Esophagus (tissue), 2 donors: ENCODE results near the gene KRIT1. TPM values are rescaled to one million over a fixed set of nuclear protein-coding genes. Genes with fewer than 3 reads are reported as not detected.
A peak's percentile ranks its signal among the peaks of the same experiment; 100 is the strongest.
"Not testable (repeated sequence)": the region's sequence is repeated elsewhere in the genome, so short reads cannot be mapped to it uniquely, and the experiment has no call there.

Experiments used
- H3K27ac ChIP-seq, 2 donors: one replicate each; pipeline ENCODE4 v1.5.1; 2013; ENCODE audit warnings: low read depth in 2 of 2, mild to moderate bottlenecking in 2 of 2, inconsistent platforms in 1 of 2, low read length in 1 of 2, moderate library complexity in 1 of 2
- H3K27me3 ChIP-seq, 2 donors: one replicate each; pipeline ENCODE4 v1.6.1; 2013; ENCODE audit warnings: low read length in 2 of 2, control low read depth in 1 of 2, mild to moderate bottlenecking in 1 of 2; ENCODE audit not compliant: insufficient read depth in 2 of 2, control insufficient read depth in 1 of 2
- H3K36me3 ChIP-seq, 2 donors: one replicate each; pipeline ENCODE4 v1.6.1; 2013; ENCODE audit warnings: low read length in 1 of 2; ENCODE audit not compliant: control insufficient read depth in 2 of 2, insufficient read depth in 2 of 2
- H3K4me1 ChIP-seq, 2 donors: one replicate each; pipeline ENCODE4 v1.6.1; 2013; ENCODE audit warnings: low read length in 1 of 2; ENCODE audit not compliant: control insufficient read depth in 2 of 2, insufficient read depth in 2 of 2
- H3K4me3 ChIP-seq, 2 donors: one replicate each; pipeline ENCODE4 v1.5.1; 2013; ENCODE audit warnings: low read length in 2 of 2, mild to moderate bottlenecking in 2 of 2, low read depth in 1 of 2, moderate library complexity in 1 of 2
- H3K9me3 ChIP-seq, 2 donors: one replicate each; pipeline ENCODE4 v1.6.1; 2013; ENCODE audit warnings: mild to moderate bottlenecking in 2 of 2, low read depth in 1 of 2, low read length in 1 of 2, moderate library complexity in 1 of 2; ENCODE audit not compliant: control insufficient read depth in 2 of 2, insufficient read depth in 1 of 2
- WGBS, 2 donors: extraction: QIAGEN DNeasy Blood & Tissue Kit; methylation state at CpG; one replicate each; pipeline ENCODE4 v1.1.7; 2013; 5-methylcytosine and 5-hydroxymethylcytosine counted together
- polyA plus RNA-seq, 2 donors: library from polyadenylated mRNA; stranded (reverse); fragments of 200-250 nt; gene quantifications; one replicate each; pipeline ENCODE4 v1.2.3, GENCODE V29; 2013
- donor health status: healthy with polysubstance abuse.
- donor health status: Bipolar disorder and iron deficiency.

Gene KRIT1
- polyA plus RNA-seq, 2 donors = 13.7 to 15.3 TPM

GRCh38 chr7:92221766-92222165 is 23.9 kb downstream of the KRIT1 start:
- no peaks in the 10 kb centered on the region for H3K9me3 ChIP-seq
- 78 to 87% methylated on average over 3 of the region's 3 CpGs for WGBS, 2 donors
- H3K27ac ChIP-seq = no peak overlapping the region
- H3K4me3 ChIP-seq = no peak overlapping the region
- no peaks in the 10 kb centered on the region for H3K4me1 ChIP-seq
- H3K27me3 ChIP-seq = no peaks in the 10 kb centered on the region
- H3K36me3 ChIP-seq = peaks cover 0 to 6% of the 10 kb centered on the region in 2 donors

DNA sequence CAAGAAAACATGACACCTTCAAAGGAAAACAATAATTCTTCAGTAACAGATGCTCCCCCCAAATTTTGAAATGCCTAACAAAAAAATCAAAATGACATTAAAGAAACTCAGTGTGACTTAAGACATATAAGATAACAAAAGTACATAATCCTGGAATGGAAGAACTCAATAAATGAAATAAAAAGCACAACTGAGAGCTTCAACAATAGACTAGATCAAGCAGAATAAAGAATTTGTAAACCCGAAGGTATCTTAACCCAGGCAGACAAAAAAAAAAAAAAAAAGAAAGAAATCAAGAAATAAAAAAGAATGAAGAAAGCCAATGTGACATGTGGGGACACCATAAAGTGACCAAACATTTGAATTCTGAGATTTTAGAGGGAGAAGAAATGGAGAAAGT is 39.0 kb downstream of the KRIT1 start:
- Histone ChIP-seq H3K9me3 (peaks cover 0 to 2% of the 10 kb centered on the region in 2 donors), H3K4me3 (no peak overlapping the region), H3K27ac (no peak overlapping the region), H3K36me3 (peaks cover 3 to 15% of the 10 kb centered on the region in 2 donors), H3K27me3 (no peaks in the 10 kb centered on the region), H3K4me1 (no peaks in the 10 kb centered on the region)
- WGBS, 2 donors = 97 to 100% methylated on average over 1 of the region's 1 CpG

DNA sequence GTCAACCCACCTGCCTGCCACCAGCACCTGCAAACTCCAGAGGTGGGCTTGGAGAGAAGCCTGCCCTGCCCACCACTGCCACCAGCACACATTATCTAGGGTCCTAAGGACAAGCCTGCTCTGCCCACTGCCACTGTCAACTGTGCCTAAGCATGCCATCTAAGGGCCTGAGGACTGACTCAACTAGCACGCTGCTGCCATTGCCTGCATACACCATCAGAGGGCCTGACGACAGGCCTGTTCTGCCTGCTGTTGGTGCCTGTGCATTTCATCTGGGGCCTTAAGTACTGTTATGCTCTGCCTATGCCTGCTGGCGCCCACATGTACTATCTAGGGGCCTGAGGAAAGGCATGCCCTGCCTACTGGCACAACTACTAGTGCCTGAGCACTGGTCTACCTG is 39.7 kb downstream of the KRIT1 start:
- Histone ChIP-seq H3K27me3 (no peaks in the 10 kb centered on the region), H3K27ac (no peak overlapping the region), H3K4me1 (no peaks in the 10 kb centered on the region), H3K9me3 (peaks cover 0 to 2% of the 10 kb centered on the region in 2 donors), H3K4me3 (no peak overlapping the region), H3K36me3 (peaks cover 3 to 17% of the 10 kb centered on the region in 2 donors)
- 96 to 100% methylated on average over 3 of the region's 3 CpGs for WGBS, 2 donors

DNA sequence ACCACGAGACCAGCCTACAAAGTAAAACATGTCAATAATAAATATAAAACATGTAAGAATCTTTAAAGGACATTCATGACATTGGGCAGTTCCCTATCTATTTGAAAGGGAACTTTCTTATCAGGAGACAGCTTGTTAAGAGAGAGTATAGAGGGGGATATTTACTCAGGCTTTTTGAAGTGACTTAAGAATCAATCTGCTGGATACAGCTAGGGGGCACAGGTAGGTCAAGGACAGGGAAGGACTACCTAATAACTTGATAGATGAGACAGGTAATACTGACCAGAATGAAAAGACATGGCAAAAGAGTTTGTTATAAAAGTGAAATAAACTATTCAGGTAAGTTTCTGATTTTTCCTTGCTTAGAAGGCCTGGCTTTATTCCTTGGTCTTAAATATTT is 44.9 kb downstream of the KRIT1 start:
- no peaks in the 10 kb centered on the region for H3K9me3 ChIP-seq
- H3K36me3 ChIP-seq = peaks cover 0 to 16% of the 10 kb centered on the region in 2 donors
- no peak overlapping the region for H3K4me3 ChIP-seq
- 88 to 95% methylated on average over 1 of the region's 1 CpG for WGBS, 2 donors
- no peak overlapping the region for H3K27ac ChIP-seq
- no peaks in the 10 kb centered on the region for H3K27me3 ChIP-seq
- no peaks in the 10 kb centered on the region for H3K4me1 ChIP-seq

- Histone ChIP-seq H3K27ac (no peak overlapping the region), H3K9me3 (no peaks in the 10 kb centered on the region), H3K4me3 (no peak overlapping the region), H3K27me3 (no peaks in the 10 kb centered on the region), H3K36me3 (peaks cover 0 to 4% of the 10 kb centered on the region in 2 donors), H3K4me1 (no peaks in the 10 kb centered on the region)
- WGBS, 2 donors = 94 to 97% methylated on average over 3 of the region's 3 CpGs
Observed at GRCh38 chr7:92192326-92192725, 53.4 kb downstream of the KRIT1 start.

DNA sequence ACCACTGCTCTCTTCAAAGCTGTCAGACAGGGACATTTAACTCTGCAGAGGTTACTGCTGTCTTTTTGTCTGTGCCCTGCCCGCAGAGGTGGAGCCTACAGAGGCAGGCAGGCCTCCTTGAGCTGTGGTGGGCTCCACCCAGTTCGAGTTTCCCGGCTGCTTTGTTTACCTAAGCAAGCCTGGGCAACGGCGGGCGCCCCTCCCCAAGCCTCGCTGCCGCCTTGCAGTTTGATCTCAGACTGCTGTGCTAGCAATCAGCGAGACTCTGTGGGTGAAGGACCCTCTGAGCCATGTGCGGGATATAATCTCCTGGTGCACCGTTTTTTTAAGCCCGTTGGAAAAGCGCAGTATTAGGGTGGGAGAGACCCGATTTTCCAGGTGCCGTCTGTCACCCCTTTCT is 56.5 kb downstream of the KRIT1 start:
- not testable (repeated sequence) for H3K36me3 ChIP-seq, H3K4me1 ChIP-seq, H3K4me3 ChIP-seq, H3K9me3 ChIP-seq, H3K27ac ChIP-seq, H3K27me3 ChIP-seq
- 92% methylated on average over 15 of the region's 15 CpGs for WGBS, 2 donors

DNA sequence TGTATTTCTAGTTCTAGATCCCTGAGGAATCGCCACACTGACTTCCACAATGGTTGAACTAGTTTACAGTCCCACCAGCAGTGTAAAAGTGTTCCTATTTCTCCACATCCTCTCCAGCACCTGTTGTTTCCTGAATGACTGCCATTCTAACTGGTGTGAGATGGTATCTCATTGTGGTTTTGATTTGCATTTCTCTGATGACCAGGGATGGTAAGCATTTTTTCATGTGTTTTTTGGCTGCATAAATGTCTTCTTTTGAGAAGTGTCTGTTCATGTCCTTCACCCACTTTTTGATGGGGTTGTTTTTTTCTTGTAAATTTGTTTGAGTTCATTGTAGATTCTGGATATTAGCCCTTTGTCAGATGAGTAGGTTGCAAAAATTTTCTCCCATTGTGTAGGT is 61.4 kb downstream of the KRIT1 start:
- not testable (repeated sequence) for H3K36me3 ChIP-seq, H3K4me3 ChIP-seq
- 83 to 91% methylated on average over 1 of the region's 1 CpG for WGBS, 2 donors

GRCh38 chr7:92178928-92179924 is 66.5 kb downstream of the KRIT1 start, which contains the start of gene LRRD1:
Gene LRRD1, minus strand, starts transcription at chr7:92179142. Its CDS starts 13,940 bp downstream, at chr7:92165202.
- H3K9me3 ChIP-seq = no peaks in the 10 kb centered on the region
- no peaks in the 10 kb centered on the region for H3K4me1 ChIP-seq
- peaks cover 0 to 3% of the 10 kb centered on the region in 2 donors for H3K27me3 ChIP-seq
- peak within 1 kb of the TSS; percentile 48 to 50 for H3K4me3 ChIP-seq
- H3K36me3 ChIP-seq = no peaks in the 10 kb centered on the region
- WGBS, 2 donors = 8 to 9% methylated on average over 60 of the region's 60 CpGs
- H3K27ac ChIP-seq = peak within 1 kb of the TSS; percentile 24 to 55

More for the DNA sequence above, 61.4 kb downstream of the KRIT1 start:
- not testable (repeated sequence) for H3K4me1 ChIP-seq, H3K27ac ChIP-seq, H3K27me3 ChIP-seq, H3K9me3 ChIP-seq

DNA sequence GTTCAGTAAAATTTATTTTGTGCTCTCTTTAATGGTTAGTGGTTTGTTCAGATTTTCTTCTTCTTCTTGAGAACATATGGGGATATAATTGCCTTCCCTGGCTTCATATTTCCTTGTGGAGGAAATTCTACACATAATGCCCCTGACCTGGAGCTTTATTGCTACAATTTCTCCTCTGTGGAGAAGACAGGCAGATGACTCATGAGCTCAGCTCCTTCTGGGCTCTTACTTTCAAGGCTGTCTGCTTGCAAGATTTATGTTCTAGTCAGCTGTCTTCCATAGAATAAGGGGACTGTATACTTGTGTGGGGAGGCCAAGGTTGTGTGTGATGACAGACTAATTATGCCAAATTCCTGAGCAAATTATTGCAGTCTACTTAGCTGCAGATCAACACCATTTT is 68.4 kb downstream of the KRIT1 start:
- Histone ChIP-seq H3K27me3 (peaks cover 0 to 3% of the 10 kb centered on the region in 2 donors), H3K4me1 (no peaks in the 10 kb centered on the region), H3K27ac (no peak overlapping the region)

GRCh38 chr7:92169529-92169928 is 76.2 kb downstream of the KRIT1 start:
- not testable (repeated sequence) for H3K36me3 ChIP-seq

More for the DNA sequence above, 68.4 kb downstream of the KRIT1 start:
- no peak overlapping the region for H3K4me3 ChIP-seq
- no peaks in the 10 kb centered on the region for H3K9me3 ChIP-seq
- H3K36me3 ChIP-seq = no peaks in the 10 kb centered on the region

More at GRCh38 chr7:92169529-92169928, 76.2 kb downstream of the KRIT1 start:
- H3K27ac ChIP-seq, H3K4me1 ChIP-seq, H3K27me3 ChIP-seq, H3K9me3 ChIP-seq, H3K4me3 ChIP-seq: not testable (repeated sequence)
- WGBS, 2 donors = 79 to 90% methylated on average over 2 of the region's 2 CpGs
